Measurements from ENCODE around the gene ZC3H15. TPM values are rescaled to one million over a fixed set of nuclear protein-coding genes. Genes with fewer than 3 reads are reported as not detected.

ZC3H15 gene
- 10 to 100 TPM; 47.8 to 99.9 (median 66.0) TPM for total RNA-seq

DNA sequence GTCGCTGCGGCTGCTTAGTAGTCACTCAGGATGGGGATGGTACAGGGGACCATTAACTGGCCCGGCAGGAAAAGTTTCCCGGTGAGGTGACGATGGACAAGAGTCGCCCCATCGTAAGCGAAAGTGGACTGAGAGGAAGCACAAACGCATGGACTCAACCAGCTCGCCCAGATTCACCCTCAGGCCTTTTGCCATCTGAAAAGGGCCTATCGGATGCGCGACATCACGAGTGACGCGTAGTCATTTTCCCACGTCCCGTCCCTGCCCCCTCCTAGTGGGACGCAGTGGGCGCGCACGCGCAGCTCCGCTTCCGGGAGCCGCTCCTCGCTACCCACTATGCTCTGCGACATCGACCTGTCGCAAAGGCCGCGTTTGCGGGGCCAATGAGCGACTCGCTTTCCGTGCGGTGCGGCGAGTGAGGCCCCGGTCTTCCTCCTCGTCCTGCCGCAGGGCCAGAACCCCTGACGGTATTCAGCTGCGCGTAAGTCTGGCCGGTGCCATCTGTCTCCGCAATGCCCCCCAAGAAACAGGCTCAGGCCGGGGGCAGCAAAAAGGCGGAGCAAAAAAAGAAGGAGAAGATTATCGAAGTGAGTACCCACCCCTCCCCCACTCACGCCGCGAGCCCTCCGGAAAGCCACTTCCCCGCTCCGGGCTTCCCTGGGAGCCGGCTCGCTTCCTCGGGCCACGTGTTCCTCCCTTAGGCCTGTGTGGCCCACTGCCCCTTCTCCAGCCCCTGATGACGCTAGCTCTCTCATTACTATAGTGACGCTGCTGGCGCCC lies at the start of gene ZC3H15:
TSS of gene ZC3H15 (plus strand) at position 390 of the 780 bp plus-strand sequence. CDS start at position 513, 123 bp downstream.
- TF ChIP-seq, protein P1, sequence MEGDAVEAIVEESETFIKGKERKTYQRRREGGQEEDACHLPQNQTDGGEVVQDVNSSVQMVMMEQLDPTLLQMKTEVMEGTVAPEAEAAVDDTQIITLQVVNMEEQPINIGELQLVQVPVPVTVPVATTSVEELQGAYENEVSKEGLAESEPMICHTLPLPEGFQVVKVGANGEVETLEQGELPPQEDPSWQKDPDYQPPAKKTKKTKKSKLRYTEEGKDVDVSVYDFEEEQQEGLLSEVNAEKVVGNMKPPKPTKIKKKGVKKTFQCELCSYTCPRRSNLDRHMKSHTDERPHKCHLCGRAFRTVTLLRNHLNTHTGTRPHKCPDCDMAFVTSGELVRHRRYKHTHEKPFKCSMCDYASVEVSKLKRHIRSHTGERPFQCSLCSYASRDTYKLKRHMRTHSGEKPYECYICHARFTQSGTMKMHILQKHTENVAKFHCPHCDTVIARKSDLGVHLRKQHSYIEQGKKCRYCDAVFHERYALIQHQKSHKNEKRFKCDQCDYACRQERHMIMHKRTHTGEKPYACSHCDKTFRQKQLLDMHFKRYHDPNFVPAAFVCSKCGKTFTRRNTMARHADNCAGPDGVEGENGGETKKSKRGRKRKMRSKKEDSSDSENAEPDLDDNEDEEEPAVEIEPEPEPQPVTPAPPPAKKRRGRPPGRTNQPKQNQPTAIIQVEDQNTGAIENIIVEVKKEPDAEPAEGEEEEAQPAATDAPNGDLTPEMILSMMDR (IDR thresholded peaks at IDR 0.05; ENCODE audit: low read depth): no peak

DNA sequence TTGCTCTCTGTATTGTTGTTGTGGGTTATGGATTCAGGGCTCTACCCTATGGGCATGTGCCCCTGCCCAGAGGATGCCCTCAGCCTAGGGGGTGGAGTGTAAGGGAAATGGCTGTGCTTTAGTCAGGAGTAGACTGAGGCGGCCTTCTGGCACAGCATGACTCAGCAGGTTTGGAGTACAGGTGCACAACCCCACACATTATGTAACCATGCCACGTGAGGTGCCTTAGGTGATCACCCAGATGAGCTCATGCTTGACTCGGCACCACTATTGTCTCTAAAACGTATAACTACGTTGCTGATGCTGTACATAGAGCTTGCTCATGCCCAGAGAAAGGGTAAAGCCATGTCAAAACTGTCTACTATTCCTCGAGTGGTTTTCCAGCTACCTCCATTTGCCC lies 48.3 kb upstream of the ZC3H15 start:
- TF ChIP-seq, protein P1 (IDR thresholded peaks at IDR 0.05; ENCODE audit: low read depth): no peak

DNA sequence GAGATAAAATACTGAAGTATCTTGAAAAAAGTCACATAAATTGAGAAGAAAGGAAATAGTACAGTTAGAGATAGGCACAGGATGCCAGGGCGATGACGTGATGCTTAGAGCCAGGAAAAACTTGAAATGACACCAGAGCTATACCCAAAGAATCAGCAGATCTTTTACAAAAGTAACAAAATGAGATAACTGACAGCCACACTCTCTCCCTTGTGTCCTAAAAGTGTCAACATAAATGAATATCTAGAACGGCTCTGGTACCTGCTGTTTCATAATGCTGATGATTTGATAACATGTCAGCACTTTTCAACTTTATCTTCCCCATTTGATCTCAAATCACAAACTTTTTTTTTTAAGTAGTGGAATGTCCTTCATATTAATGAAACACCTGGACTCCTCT lies 45.6 kb upstream of the ZC3H15 start:
- TF ChIP-seq, protein P1 (IDR thresholded peaks at IDR 0.05; ENCODE audit: low read depth): no peak

- TF ChIP-seq, protein P1 (IDR thresholded peaks at IDR 0.05; ENCODE audit: low read depth): no peak
Observed at GRCh38 chr2:186442885-186443284, 43.2 kb upstream of the ZC3H15 start.

GRCh38 chr2:186443851-186444250 lies 42.2 kb upstream of the ZC3H15 start:
- TF ChIP-seq, protein P1 (IDR thresholded peaks at IDR 0.05; ENCODE audit: low read depth): no peak

- TF ChIP-seq, protein P1 (IDR thresholded peaks at IDR 0.05; ENCODE audit: low read depth): no peak
Observed at GRCh38 chr2:186445506-186445905, 40.6 kb upstream of the ZC3H15 start.

DNA sequence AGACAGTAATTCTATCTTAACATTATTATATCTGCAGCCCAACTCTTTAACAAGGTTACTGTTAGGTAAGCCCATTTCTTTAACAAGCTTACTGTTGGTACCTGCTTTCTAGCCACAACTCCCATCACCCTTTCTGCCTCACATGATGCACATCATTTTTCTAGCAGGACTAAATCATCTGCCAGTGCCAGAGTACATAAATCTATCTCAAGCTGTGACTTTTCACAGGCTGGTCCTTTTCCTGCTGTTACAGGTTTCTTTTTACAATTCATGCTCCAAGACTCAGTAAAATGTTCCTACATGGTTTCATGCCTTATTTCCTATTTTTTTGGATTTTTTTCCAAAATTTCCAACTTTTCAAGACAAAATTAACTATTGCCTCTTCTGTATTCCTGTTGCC lies 30.4 kb upstream of the ZC3H15 start:
- TF ChIP-seq, protein P1 (IDR thresholded peaks at IDR 0.05; ENCODE audit: low read depth): no peak
